ENCODE data around the gene PNPLA3. TPM values are rescaled to one million over a fixed set of nuclear protein-coding genes. Genes with fewer than 3 reads are reported as not detected.

Gene PNPLA3
- total RNA-seq, 1 experiment from 2014 or later: 7.3 TPM

- ATAC-seq (no peak), DNase-seq (ENCODE audit: low read depth, low spot score) (no peak)
- H3K4me1 ChIP-seq (ENCODE audit: control insufficient read depth in 1 of 2, insufficient read depth in 2 of 2, low read length in 2 of 2): no peaks in the 10 kb centered on the region
- no peak overlapping the region for H2AFZ ChIP-seq (ENCODE audit: low read depth, low read length, poor library complexity, severe bottlenecking)
- no peaks in the 10 kb centered on the region for H3K9me2 ChIP-seq (ENCODE audit: insufficient read depth)
- no peaks in the 10 kb centered on the region for H4K20me1 ChIP-seq (ENCODE audit: insufficient read depth)
- no peaks in the 10 kb centered on the region for H3K36me3 ChIP-seq (ENCODE audit: control insufficient read depth in 1 of 2, insufficient read depth in 2 of 2, low read length in 2 of 2)
- no peak overlapping the region for H3K4me3 ChIP-seq (replicated peaks in 1 of 2; ENCODE audit: low read depth in 1 of 2, low read length in 2 of 2)
- BruUV-seq (replicated peaks): no TSS peak
- ChIA-PET POLR2A (no interaction called here), CTCF (no interaction called here), RAD21 (ENCODE audit: low non-redundant PET in 1 of 2, low total read pairs in 2 of 2, uncharacterized antibody in 2 of 2, unreplicated experiment in 2 of 2) (no interaction called here)
- H3K9ac ChIP-seq (ENCODE audit: low read length): no peak overlapping the region
- H3K27ac ChIP-seq (ENCODE audit: low read depth, low read length): no peak overlapping the region
- H3K4me2 ChIP-seq (ENCODE audit: low read length): no peak overlapping the region
- peaks cover 24% of the 10 kb centered on the region; the same call in 1 of the 2 replicates for H3K27me3 ChIP-seq (ENCODE audit: insufficient read depth, low read length)
- intact Hi-C loops (cut with micrococcal nuclease): no loop called here
- no peaks in the 10 kb centered on the region for H3K9me3 ChIP-seq (ENCODE audit: control insufficient read depth in 1 of 2, insufficient read depth in 1 of 2, low read depth in 1 of 2, low read length in 2 of 2)
- TF ChIP-seq JUND (IDR thresholded peaks at IDR 0.05) (no peak), ZBTB33 (IDR thresholded peaks at IDR 0.05; ENCODE audit: extremely low read depth, insufficient replicate concordance, low read length) (no peak), CEBPB (IDR thresholded peaks at IDR 0.05; ENCODE audit: low read depth) (no peak), SIN3A (IDR thresholded peaks at IDR 0.05; ENCODE audit: low read depth) (no peak), RAD21 (IDR thresholded peaks at IDR 0.05; ENCODE audit: low read depth) (no peak), POLR2A (IDR thresholded peaks at IDR 0.05; ENCODE audit: borderline replicate concordance, extremely low read depth, insufficient read depth, insufficient read length) (no peak), ZNF274 (IDR thresholded peaks at IDR 0.05; ENCODE audit: low read depth, low read length) (no peak), ATF3 (IDR thresholded peaks at IDR 0.05) (no peak), YY1 (IDR thresholded peaks at IDR 0.05; ENCODE audit: extremely low read depth, insufficient replicate concordance, low read depth, low read length) (no peak), EGR1 (IDR thresholded peaks at IDR 0.05; ENCODE audit: low read depth) (no peak), ZFX (IDR thresholded peaks at IDR 0.05) (no peak), EZH2phosphoT487 (IDR thresholded peaks at IDR 0.05; ENCODE audit: borderline replicate concordance) (no peak), SRF (IDR thresholded peaks at IDR 0.05; ENCODE audit: low read depth) (no peak), EZH2 (IDR thresholded peaks at IDR 0.05) (no peak)
- no peaks in the 10 kb centered on the region for H3K79me2 ChIP-seq (ENCODE audit: insufficient read depth, low read length)
Measured at GRCh38 chr22:43909708-43910107, 13.9 kb upstream of the PNPLA3 start.

All from HCT116 (cell line).